SK-N-SH (cell line): ENCODE results near the gene NOLC1. TPM values are rescaled to one million over a fixed set of nuclear protein-coding genes. Genes with fewer than 3 reads are reported as not detected.
A peak's percentile ranks its signal among the peaks of the same experiment; 100 is the strongest.

Experiments
- CTCF ChIA-PET: fragments of 300-600, 350-600 bp; formaldehyde crosslinking; extraction: SDS; loops from one replicate; lab custom pipeline; 2021; lab: Yijun Ruan, JAX
- POLR2A ChIA-PET: fragments of 350-600 bp; sonication (Branson Sonifier 250); formaldehyde crosslinking; extraction: SDS; loops from one replicate; lab custom pipeline; 2020; ENCODE audit warnings: antibody characterized with exemption, inconsistent platforms; lab: Yijun Ruan, JAX
- DNase-seq: peaks from one replicate; pipeline ENCODE4 v3.0.0; 2012
- H2AFZ ChIP-seq: fragments of 200-600 bp; sonication (generic); 2 replicates; pipeline ENCODE4 v1.8.1; 2016; ENCODE audit warnings: antibody characterized with exemption, mild to moderate bottlenecking, low read depth
- H3F3A ChIP-seq: fragments of 200-600 bp; sonication (generic); replicated peaks from 2 replicates; pipeline ENCODE3; 2016; ENCODE audit warnings: antibody characterized with exemption, mild to moderate bottlenecking; ENCODE audit not compliant: insufficient read depth
- H3K27ac ChIP-seq, 2 experiments: fragments of 200-500 bp in 1 of 2; fragments of 200-600 bp in 1 of 2; sonication (Bioruptor generic) in 1 of 2; sonication (generic), shearing (Covaris generic) in 1 of 2; 2 replicates each; pipeline versions ENCODE4 v1.5.1 to v1.6.1; 2014 to 2016; ENCODE audit warnings: low read depth in 2 of 2, inconsistent platforms in 1 of 2, low read length in 1 of 2, mild to moderate bottlenecking in 1 of 2, mixed read lengths in 1 of 2
- H3K27me3 ChIP-seq: fragments of 200-600 bp; sonication (generic), shearing (Covaris generic); 2 replicates; pipeline ENCODE4 v1.6.1; 2016; ENCODE audit warnings: mixed run types; ENCODE audit not compliant: insufficient read depth
- H3K36me3 ChIP-seq, 2 experiments: fragments of 200-500 bp in 1 of 2; fragments of 200-600 bp in 1 of 2; sonication (Bioruptor generic) in 1 of 2; sonication (generic) in 1 of 2; replicated peaks in 1 of 2; 2 replicates each; pipeline versions ENCODE3 to v1.5.1; 2014 to 2016; ENCODE audit warnings: low read length in 1 of 2, mild to moderate bottlenecking in 1 of 2; ENCODE audit not compliant: insufficient read depth in 2 of 2, control insufficient read depth in 1 of 2
- H3K4me1 ChIP-seq, 2 experiments: fragments of 200-500 bp in 1 of 2; fragments of 200-600 bp in 1 of 2; sonication (Bioruptor generic) in 1 of 2; sonication (generic), shearing (Covaris generic) in 1 of 2; 2 replicates each; pipeline versions ENCODE4 v1.5.1 to v1.6.1; 2014 to 2016; ENCODE audit warnings: low read depth in 1 of 2, low read length in 1 of 2, mixed run types in 1 of 2; ENCODE audit not compliant: insufficient read depth in 2 of 2, control insufficient read depth in 1 of 2
- H3K4me2 ChIP-seq: fragments of 200-600 bp; sonication (generic), shearing (Covaris generic); 2 replicates; pipeline ENCODE4 v1.6.1; 2017; ENCODE audit warnings: mixed run types
- H3K4me3 ChIP-seq, 2 experiments: fragments of 200-500 bp in 1 of 2; fragments of 200-600 bp in 1 of 2; sonication (Bioruptor generic) in 1 of 2; sonication (generic), shearing (Covaris generic) in 1 of 2; 2 replicates each; pipeline versions ENCODE4 v1.5.1 to v1.8.1; 2014 to 2016; ENCODE audit warnings: low read depth in 2 of 2, inconsistent platforms in 1 of 2, low read length in 1 of 2, mild to moderate bottlenecking in 1 of 2, mixed read lengths in 1 of 2, moderate library complexity in 1 of 2
- H3K79me2 ChIP-seq: fragments of 200-600 bp; sonication (generic); 2 replicates; pipeline ENCODE4 v1.8.1; 2017; ENCODE audit warnings: mild to moderate bottlenecking; ENCODE audit not compliant: insufficient read depth
- H3K9ac ChIP-seq: fragments of 200-600 bp; sonication (generic); 2 replicates; pipeline ENCODE4 v1.6.1; 2017; ENCODE audit warnings: mixed run types
- H3K9me2 ChIP-seq: fragments of 200-600 bp; sonication (generic); 2 replicates; pipeline ENCODE4 v1.6.1; 2017; ENCODE audit warnings: mixed run types
- H3K9me3 ChIP-seq: fragments of 200-600 bp; sonication (generic); 2 replicates; pipeline ENCODE4 v1.6.1; 2017; ENCODE audit warnings: mixed run types, mild to moderate bottlenecking, moderate library complexity
- H4K20me1 ChIP-seq: fragments of 200-600 bp; sonication (generic); 2 replicates; pipeline ENCODE4 v1.6.1; 2017; ENCODE audit warnings: mild to moderate bottlenecking, mixed run types; ENCODE audit not compliant: insufficient read depth
- CHD2 ChIP-seq: fragments of 150-350 bp; IDR thresholded peaks from 2 replicates; pipeline ENCODE4 v1.6.1; 2018; ENCODE audit warnings: low read length; ENCODE audit not compliant: partially characterized antibody
- ELF1 ChIP-seq: IDR thresholded peaks from 2 replicates; pipeline ENCODE4 v1.4.0; 2012
- EZH2phosphoT487 ChIP-seq: fragments of 200-600 bp; sonication (generic); IDR thresholded peaks from 2 replicates; pipeline ENCODE4 v1.6.1; 2017; ENCODE audit warnings: low read depth, mixed run types, mild to moderate bottlenecking, antibody characterized with exemption, moderate library complexity, borderline replicate concordance
- FOSL2 ChIP-seq: IDR thresholded peaks from 2 replicates; pipeline ENCODE4 v1.4.0; 2012; ENCODE audit warnings: low read depth, mild to moderate bottlenecking, moderate library complexity, borderline replicate concordance
- MEF2A ChIP-seq: IDR thresholded peaks from 2 replicates; pipeline ENCODE4 v1.4.0; 2012; ENCODE audit warnings: low read depth, borderline replicate concordance
- MXI1 ChIP-seq: IDR thresholded peaks from 2 replicates; pipeline ENCODE4 v1.6.1; 2012; ENCODE audit warnings: mild to moderate bottlenecking, low read depth, low read length, improper control_type of control experiment
- RCOR1 ChIP-seq: fragments of 150-350 bp; IDR thresholded peaks from 2 replicates; pipeline ENCODE4 v1.6.1; 2017; ENCODE audit warnings: antibody characterized with exemption, low read length
- RXRA ChIP-seq: IDR thresholded peaks from 2 replicates; pipeline ENCODE4 v1.4.0; 2012; ENCODE audit warnings: low read depth, mild to moderate bottlenecking, borderline replicate concordance
- SIN3A ChIP-seq: IDR thresholded peaks from 2 replicates; pipeline ENCODE4 v1.6.1; 2012; ENCODE audit warnings: low read depth, mild to moderate bottlenecking, low read length, moderate library complexity, borderline replicate concordance
- TCF12 ChIP-seq: IDR thresholded peaks from 2 replicates; pipeline ENCODE4 v1.4.0; 2012
- WGBS: methylation state at CpG from one replicate; pipeline ENCODE4 v1.1.6; 2017; ENCODE audit warnings: low lambda C conversion rate; 5-methylcytosine and 5-hydroxymethylcytosine counted together
- polyA plus RNA-seq, 3 experiments: library from polyadenylated mRNA; depleted of rRNA; stranded (reverse); fragments of >200 nt; gene quantifications; 2 replicates each; pipeline ENCODE4 v1.2.3, GENCODE V29; 2012
- TF ChIP-seq, protein P1 (sequence below): IDR thresholded peaks from 2 replicates; pipeline ENCODE4 v1.4.0; 2012; ENCODE audit warnings: low read depth, borderline replicate concordance
- TF ChIP-seq, protein P2 (sequence below): IDR thresholded peaks from 2 replicates; pipeline ENCODE4 v1.6.1; 2012; ENCODE audit warnings: mild to moderate bottlenecking, low read depth, low read length, moderate library complexity
- TF ChIP-seq, protein P3 (sequence below): IDR thresholded peaks from 2 replicates; pipeline ENCODE4 v1.4.0; 2012; ENCODE audit warnings: low read depth

NOLC1 gene
- polyA plus RNA-seq, 1 of the 3 experiments (the other 2 are of a cell fraction) = 71.8 TPM

DNA sequence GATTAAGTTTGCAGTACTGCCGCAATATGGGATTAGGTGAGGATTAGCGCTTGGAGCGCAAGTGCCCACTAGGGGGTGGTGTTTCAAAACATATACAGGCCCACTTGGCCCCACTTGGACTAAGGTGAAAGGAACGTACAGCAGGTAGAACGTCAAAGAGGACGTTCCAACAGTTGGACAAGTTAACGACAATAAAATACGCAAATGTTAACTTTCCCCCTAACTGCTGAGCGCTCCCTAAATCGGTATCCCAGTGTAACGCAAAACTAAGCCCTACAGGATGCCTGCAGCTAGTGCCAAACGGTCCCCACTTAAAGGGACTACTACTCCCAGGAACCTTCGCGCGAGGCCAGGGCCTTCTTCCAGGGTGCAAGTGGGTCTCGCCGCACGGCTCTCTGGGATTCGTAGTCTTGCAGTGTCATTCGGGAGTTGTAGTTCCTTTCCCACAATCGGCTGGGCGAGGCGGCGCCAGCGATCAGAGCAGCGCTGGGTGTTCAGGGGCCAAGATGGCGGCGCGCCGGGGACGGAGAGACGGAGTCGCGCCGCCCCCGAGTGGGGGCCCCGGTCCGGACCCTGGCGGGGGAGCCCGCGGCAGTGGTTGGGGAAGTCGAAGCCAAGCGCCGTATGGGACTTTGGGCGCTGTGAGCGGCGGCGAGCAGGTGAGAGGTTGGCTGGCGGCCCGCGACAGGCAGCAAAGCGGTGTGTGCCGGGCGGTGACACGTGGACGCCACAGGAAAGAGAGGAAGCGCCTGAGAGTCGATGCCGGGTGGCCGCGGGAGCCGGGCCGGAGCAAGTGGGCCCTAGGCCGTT lies 19.4 kb upstream of the NOLC1 start, which contains the start of gene PPRC1 (continued):
- TF ChIP-seq TCF12 (peak; percentile 12; the same call in 1 of the 2 replicates), EZH2phosphoT487 (no peak), CHD2 (peak; percentile 97), MEF2A (no peak)
- TF ChIP-seq, protein P1, sequence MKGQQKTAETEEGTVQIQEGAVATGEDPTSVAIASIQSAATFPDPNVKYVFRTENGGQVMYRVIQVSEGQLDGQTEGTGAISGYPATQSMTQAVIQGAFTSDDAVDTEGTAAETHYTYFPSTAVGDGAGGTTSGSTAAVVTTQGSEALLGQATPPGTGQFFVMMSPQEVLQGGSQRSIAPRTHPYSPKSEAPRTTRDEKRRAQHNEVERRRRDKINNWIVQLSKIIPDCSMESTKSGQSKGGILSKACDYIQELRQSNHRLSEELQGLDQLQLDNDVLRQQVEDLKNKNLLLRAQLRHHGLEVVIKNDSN = no peak
- TF ChIP-seq, protein P2, sequence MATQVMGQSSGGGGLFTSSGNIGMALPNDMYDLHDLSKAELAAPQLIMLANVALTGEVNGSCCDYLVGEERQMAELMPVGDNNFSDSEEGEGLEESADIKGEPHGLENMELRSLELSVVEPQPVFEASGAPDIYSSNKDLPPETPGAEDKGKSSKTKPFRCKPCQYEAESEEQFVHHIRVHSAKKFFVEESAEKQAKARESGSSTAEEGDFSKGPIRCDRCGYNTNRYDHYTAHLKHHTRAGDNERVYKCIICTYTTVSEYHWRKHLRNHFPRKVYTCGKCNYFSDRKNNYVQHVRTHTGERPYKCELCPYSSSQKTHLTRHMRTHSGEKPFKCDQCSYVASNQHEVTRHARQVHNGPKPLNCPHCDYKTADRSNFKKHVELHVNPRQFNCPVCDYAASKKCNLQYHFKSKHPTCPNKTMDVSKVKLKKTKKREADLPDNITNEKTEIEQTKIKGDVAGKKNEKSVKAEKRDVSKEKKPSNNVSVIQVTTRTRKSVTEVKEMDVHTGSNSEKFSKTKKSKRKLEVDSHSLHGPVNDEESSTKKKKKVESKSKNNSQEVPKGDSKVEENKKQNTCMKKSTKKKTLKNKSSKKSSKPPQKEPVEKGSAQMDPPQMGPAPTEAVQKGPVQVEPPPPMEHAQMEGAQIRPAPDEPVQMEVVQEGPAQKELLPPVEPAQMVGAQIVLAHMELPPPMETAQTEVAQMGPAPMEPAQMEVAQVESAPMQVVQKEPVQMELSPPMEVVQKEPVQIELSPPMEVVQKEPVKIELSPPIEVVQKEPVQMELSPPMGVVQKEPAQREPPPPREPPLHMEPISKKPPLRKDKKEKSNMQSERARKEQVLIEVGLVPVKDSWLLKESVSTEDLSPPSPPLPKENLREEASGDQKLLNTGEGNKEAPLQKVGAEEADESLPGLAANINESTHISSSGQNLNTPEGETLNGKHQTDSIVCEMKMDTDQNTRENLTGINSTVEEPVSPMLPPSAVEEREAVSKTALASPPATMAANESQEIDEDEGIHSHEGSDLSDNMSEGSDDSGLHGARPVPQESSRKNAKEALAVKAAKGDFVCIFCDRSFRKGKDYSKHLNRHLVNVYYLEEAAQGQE = 0 out of 2 replicates have a peak, but pooled peaks have one; percentile 38

DNA sequence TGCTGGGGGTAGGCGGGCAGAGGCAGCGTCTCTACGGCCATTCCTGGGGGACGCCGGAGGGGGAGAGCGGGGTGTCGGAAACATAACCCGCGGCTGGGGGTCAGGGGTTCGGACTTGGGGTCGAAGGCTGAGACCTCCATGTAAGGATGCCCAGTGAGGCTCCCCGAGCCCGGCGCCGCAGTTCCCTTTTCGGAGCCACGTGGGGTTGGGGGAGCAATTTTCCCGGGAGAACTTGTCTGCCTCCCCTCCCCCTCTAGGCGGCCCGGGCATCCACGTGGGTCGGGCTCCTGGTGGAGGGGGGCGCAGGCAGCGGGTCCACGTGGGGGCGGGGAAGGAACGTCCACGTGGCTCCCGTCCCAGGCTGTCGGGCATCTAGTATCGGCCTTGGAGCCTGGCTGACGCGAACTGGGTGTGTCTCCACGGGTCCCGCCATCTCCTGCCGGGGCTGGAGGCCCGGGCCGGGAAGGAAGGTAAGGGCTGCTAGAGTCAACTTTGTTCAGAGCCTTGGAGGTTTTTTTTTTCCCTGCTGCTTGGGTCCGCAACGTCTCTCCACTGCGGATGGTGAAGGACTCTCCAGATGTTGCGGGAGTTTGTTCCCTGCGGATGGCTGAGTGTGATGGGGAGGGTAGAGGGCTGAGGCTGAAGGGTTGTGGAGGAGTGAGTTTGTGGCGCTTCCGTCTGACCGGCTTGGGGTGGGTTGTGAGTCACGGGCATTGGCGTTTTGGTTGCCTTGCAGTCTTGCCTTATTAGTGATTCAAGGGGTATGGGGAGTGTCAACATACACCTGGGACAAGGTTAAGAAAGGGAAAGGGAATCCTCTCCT lies 18.6 kb upstream of the NOLC1 start:
- H4K20me1 ChIP-seq = peaks cover 47% of the 10 kb centered on the region
- WGBS = under 1% methylated on average over 11 of the region's 48 CpGs
- TF ChIP-seq SIN3A = peak; percentile 94
- peak; percentile 32; the same call in 1 of the 2 replicates for TF ChIP-seq TCF12
- no peak for TF ChIP-seq RCOR1
- 0 out of 2 replicates have a peak, but pooled peaks have one; percentile 7 for TF ChIP-seq FOSL2
- TF ChIP-seq, protein P1 = peak; percentile 74
- TF ChIP-seq MXI1 = peak; percentile 99
- TF ChIP-seq CHD2 = peak; percentile 94
- TF ChIP-seq, protein P2 = no peak
- TF ChIP-seq, protein P3, sequence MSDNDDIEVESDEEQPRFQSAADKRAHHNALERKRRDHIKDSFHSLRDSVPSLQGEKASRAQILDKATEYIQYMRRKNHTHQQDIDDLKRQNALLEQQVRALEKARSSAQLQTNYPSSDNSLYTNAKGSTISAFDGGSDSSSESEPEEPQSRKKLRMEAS = peak; percentile 97
- TF ChIP-seq ELF1 = no peak
- TF ChIP-seq RXRA = no peak

More for the DNA sequence above, 18.6 kb upstream of the NOLC1 start:
- no peaks in the 10 kb centered on the region for H3K9me2 ChIP-seq
- ChIA-PET CTCF (interaction anchor here (1.5 kb wide), 1 partner anchor 10 kb away, joined by 4 read pairs; no protein-coding TSS in a partner anchor), POLR2A (no interaction called here)
- H3K4me1 ChIP-seq = peaks cover 13 to 18% of the 10 kb centered on the region in 2 experiments; a peak in 2 of 4 replicates
- peak overlapping the region; percentile 80 to 91 for H3K27ac ChIP-seq
- peak; percentile 91 for DNase-seq
- H3K9ac ChIP-seq = peak overlapping the region; percentile 97
- peak overlapping the region; percentile 63 for H2AFZ ChIP-seq
- H3K36me3 ChIP-seq = peaks cover 14 to 16% of the 10 kb centered on the region in 2 experiments
- H3K4me2 ChIP-seq = peak overlapping the region; percentile 69
- H3K4me3 ChIP-seq = peak overlapping the region; percentile 90 to 99
- no peaks in the 10 kb centered on the region for H3K9me3 ChIP-seq
- peaks cover 58% of the 10 kb centered on the region for H3K79me2 ChIP-seq
- peaks cover 10% of the 10 kb centered on the region for H3F3A ChIP-seq
- H3K27me3 ChIP-seq = no peaks in the 10 kb centered on the region
